H9 (cell line): ENCODE data around the gene SCN4A. TPM values are rescaled to one million over a fixed set of nuclear protein-coding genes. Genes with fewer than 3 reads are reported as not detected.

Experiments
- DNase-seq: peaks from one replicate; pipeline ENCODE4 v3.0.0-alpha.2; 2017
- H2AFZ ChIP-seq: one replicate; pipeline ENCODE4 v1.6.1; 2013; ENCODE audit warnings: mild to moderate bottlenecking, low read length, control low read depth, moderate library complexity
- H2AK5ac ChIP-seq: 2 replicates; pipeline ENCODE4 v1.6.1; 2013; ENCODE audit warnings: low read length, control low read depth, mixed read lengths; ENCODE audit not compliant: insufficient read length
- H2BK120ac ChIP-seq: one replicate; pipeline ENCODE4 v1.6.1; 2013; ENCODE audit warnings: low read depth, mild to moderate bottlenecking, low read length, control low read depth, inconsistent platforms; ENCODE audit not compliant: poor library complexity, severe bottlenecking
- H2BK12ac ChIP-seq: 2 replicates; pipeline ENCODE4 v1.6.1; 2013; ENCODE audit warnings: low read length, control low read depth, mixed read lengths, low read depth; ENCODE audit not compliant: insufficient read length
- H2BK15ac ChIP-seq: 2 replicates; pipeline ENCODE4 v1.6.1; 2013; ENCODE audit warnings: low read depth, low read length, control low read depth
- H2BK20ac ChIP-seq: one replicate; pipeline ENCODE4 v1.6.1; 2013; ENCODE audit warnings: low read depth, mild to moderate bottlenecking, low read length, control low read depth, inconsistent platforms; ENCODE audit not compliant: poor library complexity, severe bottlenecking
- H2BK5ac ChIP-seq: 2 replicates; pipeline ENCODE4 v1.6.1; 2013; ENCODE audit warnings: low read length, control low read depth, mixed read lengths; ENCODE audit not compliant: insufficient read length
- H3K14ac ChIP-seq: 2 replicates; pipeline ENCODE4 v1.6.1; 2013; ENCODE audit warnings: low read length, control low read depth; ENCODE audit not compliant: insufficient read depth
- H3K18ac ChIP-seq: 2 replicates; pipeline ENCODE4 v1.6.1; 2013; ENCODE audit warnings: low read depth, mild to moderate bottlenecking, mixed read lengths, low read length, control low read depth; ENCODE audit not compliant: insufficient read length
- H3K23ac ChIP-seq: 2 replicates; pipeline ENCODE4 v1.6.1; 2013; ENCODE audit warnings: low read length, control low read depth, mixed read lengths, low read depth; ENCODE audit not compliant: insufficient read length
- H3K23me2 ChIP-seq: 2 replicates; pipeline ENCODE4 v1.6.1; 2013; ENCODE audit warnings: low read depth, mild to moderate bottlenecking, mixed read lengths, low read length, control low read depth; ENCODE audit not compliant: insufficient read length, poor library complexity, severe bottlenecking
- H3K27ac ChIP-seq: 2 replicates; pipeline ENCODE4 v1.5.1; 2013; ENCODE audit warnings: low read length, control low read depth, mixed read lengths, low read depth; ENCODE audit not compliant: insufficient read length
- H3K27me3 ChIP-seq: 2 replicates; pipeline ENCODE4 v1.6.1; 2013; ENCODE audit warnings: low read length, control low read depth, inconsistent platforms; ENCODE audit not compliant: insufficient read depth
- H3K4ac ChIP-seq: 2 replicates; pipeline ENCODE4 v1.6.1; 2013; ENCODE audit warnings: low read depth, mild to moderate bottlenecking, control low read depth, inconsistent platforms, low read length, moderate library complexity
- H3K4me1 ChIP-seq: 2 replicates; pipeline ENCODE4 v1.6.1; 2013; ENCODE audit warnings: low read length, control low read depth, inconsistent platforms; ENCODE audit not compliant: insufficient read depth
- H3K4me2 ChIP-seq: 2 replicates; pipeline ENCODE4 v1.6.1; 2013; ENCODE audit warnings: low read length, control low read depth, mixed read lengths; ENCODE audit not compliant: insufficient read length, insufficient read depth
- H3K56ac ChIP-seq: 2 replicates; pipeline ENCODE4 v1.6.1; 2013; ENCODE audit warnings: low read depth, mild to moderate bottlenecking, mixed read lengths, low read length, control low read depth; ENCODE audit not compliant: insufficient read length
- H3K79me1 ChIP-seq: 2 replicates; pipeline ENCODE4 v1.6.1; 2013; ENCODE audit warnings: low read depth, mild to moderate bottlenecking, moderate library complexity, low read length, control low read depth, inconsistent platforms; ENCODE audit not compliant: insufficient read depth, poor library complexity, severe bottlenecking
- H3K79me2 ChIP-seq: 2 replicates; pipeline ENCODE4 v1.6.1; 2013; ENCODE audit warnings: low read length, control low read depth, inconsistent platforms; ENCODE audit not compliant: insufficient read depth
- H3K9ac ChIP-seq: 2 replicates; pipeline ENCODE4 v1.6.1; 2013; ENCODE audit warnings: low read length, control low read depth, mixed read lengths; ENCODE audit not compliant: insufficient read length; ENCODE audit errors: extremely low read depth
- H3K9me3 ChIP-seq: one replicate; pipeline ENCODE4 v1.6.1; 2013; ENCODE audit warnings: low read depth, low read length, inconsistent platforms; ENCODE audit not compliant: control insufficient read depth
- H3T11ph ChIP-seq: one replicate; pipeline ENCODE4 v1.6.1; 2013; ENCODE audit warnings: mild to moderate bottlenecking, low read length, control low read depth, inconsistent platforms
- H4K20me1 ChIP-seq: one replicate; pipeline ENCODE4 v1.6.1; 2013; ENCODE audit not compliant: control insufficient read depth, insufficient read length, insufficient read depth
- H4K5ac ChIP-seq: 2 replicates; pipeline ENCODE4 v1.6.1; 2013; ENCODE audit warnings: low read depth, mild to moderate bottlenecking, mixed read lengths, low read length, control low read depth; ENCODE audit not compliant: insufficient read length
- H4K8ac ChIP-seq: replicated peaks from 2 replicates; pipeline ENCODE4 v1.6.1; 2013; ENCODE audit warnings: low read length, control low read depth, mixed read lengths, low read depth; ENCODE audit not compliant: insufficient read length
- H4K91ac ChIP-seq: 2 replicates; pipeline ENCODE4 v1.6.1; 2013; ENCODE audit warnings: low read depth, mild to moderate bottlenecking, moderate library complexity, mixed read lengths, low read length, control low read depth; ENCODE audit not compliant: insufficient read length
- H3K27ac Mint-ChIP-seq, 3 experiments: 2 replicates in 2 of 3; 3 replicates in 1 of 3; pipeline ENCODE4 v1.8.0; 2020 to 2021; ENCODE audit warnings: mixed read lengths in 3 of 3, mild to moderate bottlenecking in 1 of 3, moderate library complexity in 1 of 3
- H3K27me3 Mint-ChIP-seq: 2 replicates; pipeline ENCODE4 v1.8.0; 2021; ENCODE audit warnings: low read depth, mild to moderate bottlenecking, moderate library complexity, mixed read lengths
- H3K36me3 Mint-ChIP-seq, 3 experiments: 2 replicates in 2 of 3; 3 replicates in 1 of 3; pipeline ENCODE4 v1.8.0; 2020 to 2021; ENCODE audit warnings: low read depth in 3 of 3, mixed read lengths in 3 of 3; ENCODE audit not compliant: insufficient read depth in 1 of 3
- H3K4me1 Mint-ChIP-seq, 2 experiments: 2 replicates each; pipeline ENCODE4 v1.8.0; 2020; ENCODE audit warnings: mixed read lengths in 2 of 2
- H3K4me3 Mint-ChIP-seq, 2 experiments: 2 replicates in 1 of 2; 3 replicates in 1 of 2; pipeline ENCODE4 v1.8.0; 2020 to 2021; ENCODE audit warnings: mild to moderate bottlenecking in 2 of 2, mixed read lengths in 2 of 2, moderate library complexity in 1 of 2
- H3K9me3 Mint-ChIP-seq, 2 experiments: 2 replicates in 1 of 2; 3 replicates in 1 of 2; pipeline ENCODE4 v1.8.0; 2020; ENCODE audit warnings: mild to moderate bottlenecking in 2 of 2, mixed read lengths in 2 of 2, moderate library complexity in 1 of 2
- CTCF ChIP-seq: fragments of 200-600 bp; sonication (generic); conservative IDR thresholded peaks from 3 replicates; pipeline ENCODE4 v1.8.0; 2021; ENCODE audit warnings: antibody characterized with exemption, mild to moderate bottlenecking
- WGBS: extraction: QIAGEN DNeasy Blood & Tissue Kit; methylation state at CpG from one replicate; pipeline ENCODE4 v1.1.7; 2013; ENCODE audit warnings: missing lambda C conversion rate, low lambda C conversion rate, mixed read lengths; ENCODE audit not compliant: insufficient read length; ENCODE audit errors: extremely low coverage; 5-methylcytosine and 5-hydroxymethylcytosine counted together
- total RNA-seq: library from RNA; stranded (reverse); gene quantifications from 2 replicates; pipeline ENCODE4 v1.2.1, GENCODE V29; 2021

SCN4A gene
- total RNA-seq, 1 experiment from 2014 or later, result 5.8 TPM

- Histone ChIP-seq H2AK5ac (no peak within 1 kb of the TSS), H3K79me1 (no peaks in the 10 kb centered on the region), H3K4me2 (peak within 1 kb of the TSS; percentile 79), H2BK12ac (no peak within 1 kb of the TSS), H2AFZ (no peak within 1 kb of the TSS), H3K79me2 (no peaks in the 10 kb centered on the region), H4K8ac (no peak within 1 kb of the TSS), H3K4ac (no peak within 1 kb of the TSS), H3K14ac (no peak within 1 kb of the TSS), H3K9ac (no peak within 1 kb of the TSS), H4K20me1 (no peaks in the 10 kb centered on the region), H4K91ac (no peak within 1 kb of the TSS), H3K4me1 (0 out of 2 replicates have a peak, but pooled peaks cover 3% of the 10 kb centered on the region), H3K18ac (no peak within 1 kb of the TSS), H2BK20ac (no peak within 1 kb of the TSS), H2BK15ac (no peak within 1 kb of the TSS), H3T11ph (no peak within 1 kb of the TSS), H3K23me2 (peaks cover 11% of the 10 kb centered on the region), H3K9me3 (no peaks in the 10 kb centered on the region), H3K27ac (no peak within 1 kb of the TSS), H3K56ac (no peak within 1 kb of the TSS), H4K5ac (no peak within 1 kb of the TSS), H3K27me3 (peaks cover 6% of the 10 kb centered on the region; the same call in 1 of the 2 replicates), H2BK120ac (no peak within 1 kb of the TSS), H3K23ac (no peak within 1 kb of the TSS), H2BK5ac (no peak within 1 kb of the TSS)
- TF ChIP-seq CTCF, result no peak
- H3K27ac Mint-ChIP-seq, result no peak within 1 kb of the TSS; a peak in 1 of 7 replicates
- peak; percentile 92 for DNase-seq
- 0 out of 7 replicates have a peak, but pooled peaks cover 0 to 2% (median 0%) of the 10 kb centered on the region in 3 experiments for H3K36me3 Mint-ChIP-seq
- H3K27me3 Mint-ChIP-seq, result peaks cover 58% of the 10 kb centered on the region
- peak within 1 kb of the TSS; percentile 87 to 91 for H3K4me3 Mint-ChIP-seq
- H3K4me1 Mint-ChIP-seq, result peaks cover 3 to 15% of the 10 kb centered on the region in 2 experiments
- WGBS, result no CpG with 5 or more reads among the region's 43 CpGs
- no peaks in the 10 kb centered on the region; a peak in 1 of 5 replicates for H3K9me3 Mint-ChIP-seq
These were observed 25.5 kb upstream of the SCN4A start, which contains the start of gene PRR29 for GRCh38 chr17:63998050-63998720. PRR29 (plus strand) TSS chr17:63998351; CDS start chr17:63998365, 14 bp downstream.
